GM19023 (cell line): ENCODE data around the gene C9orf152.
"Not testable (repeated sequence)": the region's sequence is repeated elsewhere in the genome, so short reads cannot be mapped to it uniquely, and the experiment has no call there.

Experiments used
- ATAC-seq: cut with Tn5 transposase; IDR thresholded peaks from one replicate; pipeline ENCODE4 v1.9.1; 2021; ENCODE audit warnings: mild to moderate bottlenecking, moderate library complexity; ENCODE audit not compliant: unreplicated experiment

Gene C9orf152, protein sequence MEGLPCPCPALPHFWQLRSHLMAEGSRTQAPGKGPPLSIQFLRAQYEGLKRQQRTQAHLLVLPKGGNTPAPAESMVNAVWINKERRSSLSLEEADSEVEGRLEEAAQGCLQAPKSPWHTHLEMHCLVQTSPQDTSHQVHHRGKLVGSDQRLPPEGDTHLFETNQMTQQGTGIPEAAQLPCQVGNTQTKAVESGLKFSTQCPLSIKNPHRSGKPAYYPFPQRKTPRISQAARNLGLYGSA

DNA sequence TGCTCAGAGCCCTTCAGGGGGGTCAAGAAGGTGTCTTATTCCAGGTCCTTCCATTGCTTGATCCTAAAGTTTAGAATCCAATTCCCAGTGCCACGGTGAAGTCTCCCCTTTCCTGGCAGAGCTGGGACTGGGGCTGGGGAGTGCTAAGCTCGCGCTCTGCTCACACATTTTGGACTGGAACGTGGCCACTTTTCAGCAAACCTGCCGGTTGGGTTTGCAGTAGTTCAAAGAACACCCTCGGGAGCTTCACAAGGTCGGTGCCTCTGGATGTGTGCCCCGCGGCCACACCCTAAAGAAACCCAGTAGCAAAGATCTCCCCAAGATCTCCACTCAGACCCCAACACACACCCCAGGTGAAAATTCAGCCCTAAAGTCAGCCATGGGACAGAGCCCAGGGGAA, at the start of gene C9orf152:
Gene C9orf152 (minus strand): TSS at position 129 of the 400 bp plus-strand sequence. CDS start 580 bp downstream, outside the sequence.
- ATAC-seq, result no peak

GRCh38 chr9:110257097-110257841, 49.3 kb upstream of the C9orf152 start:
- peak; percentile 3 for ATAC-seq

DNA sequence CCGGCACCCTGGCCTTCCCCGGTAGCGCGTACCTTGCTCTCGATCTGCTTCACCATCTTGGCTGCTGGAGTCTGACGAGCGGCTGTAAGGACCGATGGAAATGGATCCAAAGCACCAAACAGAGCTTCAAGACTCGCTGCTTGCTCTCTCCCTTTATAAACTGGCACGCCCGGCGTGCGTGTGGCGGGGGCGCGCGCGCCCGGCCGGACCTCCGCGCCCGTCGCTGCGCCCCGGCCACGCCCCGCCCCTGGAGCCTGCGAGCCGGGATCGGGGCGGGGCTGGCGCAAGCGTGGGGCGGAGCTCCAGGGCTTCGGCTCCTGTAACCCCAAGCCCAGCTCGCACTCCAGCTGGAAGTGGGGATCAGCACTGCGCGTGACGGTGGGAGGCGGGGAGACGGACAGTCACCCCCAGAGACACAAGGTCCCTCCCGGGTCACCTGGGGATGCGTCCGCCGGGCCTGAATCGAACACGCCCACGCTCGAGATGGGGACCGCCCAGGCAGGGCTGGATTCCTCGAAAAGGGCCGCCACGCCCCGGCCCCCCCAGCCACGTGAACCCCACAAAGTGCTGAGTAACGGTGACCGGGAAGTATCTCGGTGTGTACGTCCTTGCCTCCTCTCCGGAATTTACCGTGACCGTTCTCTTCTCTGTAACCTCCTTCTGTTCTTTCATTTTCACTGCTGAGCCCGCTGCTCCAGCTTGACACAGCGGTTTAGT, 48.6 kb upstream of the C9orf152 start, which contains the start of gene TXN:
Gene TXN (minus strand): TSS at position 128 of the 717 bp plus-strand sequence. CDS start 72 bp downstream, at position 56.
- ATAC-seq, result peak; percentile 67

GRCh38 chr9:110255463-110256379, 47.8 kb upstream of the C9orf152 start:
- ATAC-seq, result peak; percentile 17

DNA sequence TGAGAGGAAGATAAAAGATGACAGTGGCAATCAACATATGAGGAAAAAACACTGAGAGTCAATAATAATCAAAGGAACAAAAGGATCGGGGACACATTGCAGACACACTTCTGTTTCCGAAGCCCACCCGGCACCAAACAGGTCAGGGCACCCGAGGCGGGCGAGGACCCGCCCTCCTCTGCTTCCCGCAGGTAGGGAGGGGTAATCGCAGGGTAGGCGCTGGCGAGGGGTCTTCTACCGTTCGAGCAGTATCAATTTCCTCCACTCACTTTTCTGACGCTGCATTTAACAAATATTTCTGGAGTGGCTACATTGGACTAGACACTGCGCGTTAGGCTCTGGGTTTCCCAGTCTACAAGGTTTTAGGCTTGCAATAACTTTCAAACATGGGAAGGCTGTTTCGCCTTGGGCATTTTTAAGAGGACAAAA, 47.1 kb upstream of the C9orf152 start:
- ATAC-seq, result no peak

DNA sequence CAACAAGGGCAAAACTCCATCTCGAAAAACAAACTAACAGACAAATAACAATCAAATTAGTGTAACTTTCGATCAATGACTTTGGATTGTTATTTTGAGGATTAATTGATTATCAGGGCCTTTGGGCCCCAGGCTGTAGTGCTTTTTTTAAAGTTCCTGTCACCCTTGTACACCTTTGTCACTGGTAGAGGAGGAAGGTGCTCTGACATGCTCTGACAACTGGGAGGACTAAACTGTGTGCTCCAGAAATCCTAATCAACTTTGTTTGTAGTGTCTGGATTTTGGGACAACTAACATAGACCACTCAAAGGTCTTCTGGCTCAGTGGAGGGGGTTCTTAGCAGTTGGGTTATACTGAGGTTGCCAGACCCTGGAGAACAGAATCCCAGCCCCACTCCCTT, 46.5 kb upstream of the C9orf152 start:
- ATAC-seq, result no peak

DNA sequence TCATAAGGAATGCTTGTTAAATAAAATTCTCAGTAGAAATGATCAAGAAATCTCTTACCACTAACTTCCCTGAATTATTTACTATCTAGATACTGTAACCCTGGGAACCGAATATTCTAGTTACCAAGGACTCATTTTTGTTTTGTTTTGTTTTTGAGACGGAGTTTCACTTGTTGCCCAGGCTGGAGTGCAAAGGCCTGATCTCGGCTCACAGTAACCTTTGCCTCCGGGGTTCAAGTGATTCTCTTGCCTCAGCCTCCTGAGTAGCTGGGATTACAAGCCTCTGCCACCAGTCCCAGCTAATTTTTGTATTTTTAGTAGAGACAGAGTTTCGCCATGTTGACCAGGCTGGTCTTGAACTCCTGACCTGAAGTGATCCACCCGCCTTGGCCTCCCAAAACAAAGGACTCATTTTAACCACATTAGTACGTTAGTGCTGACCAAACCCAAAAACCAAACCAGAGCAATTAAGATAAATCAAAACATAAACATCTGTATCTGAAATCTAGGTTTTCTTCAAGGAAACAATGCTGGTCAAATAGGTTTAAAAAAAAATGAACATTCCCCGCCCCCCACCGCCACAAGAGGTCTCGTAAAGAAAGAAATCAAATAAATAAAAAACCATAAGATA, 44.7 kb upstream of the C9orf152 start:
- ATAC-seq, result no peak

DNA sequence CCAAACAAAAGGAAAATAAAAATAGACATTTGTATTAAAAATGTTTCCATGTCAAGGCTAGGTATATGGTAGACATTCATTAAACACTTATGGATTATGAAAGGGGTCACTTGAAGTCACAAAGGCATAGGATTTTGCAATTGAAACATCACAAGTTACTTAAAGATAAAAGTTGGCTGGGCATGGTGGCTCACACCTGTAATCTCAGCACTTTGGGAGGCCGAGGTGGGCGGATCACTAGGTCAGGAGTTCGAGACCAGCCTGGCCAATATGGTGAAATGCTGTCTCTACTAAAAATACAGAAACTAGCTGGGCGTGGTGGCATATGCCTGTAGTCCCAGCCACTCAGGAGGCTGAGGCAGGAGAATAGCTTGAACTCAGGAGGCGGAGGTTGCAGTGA, 43.8 kb upstream of the C9orf152 start:
- not testable (repeated sequence) for ATAC-seq

DNA sequence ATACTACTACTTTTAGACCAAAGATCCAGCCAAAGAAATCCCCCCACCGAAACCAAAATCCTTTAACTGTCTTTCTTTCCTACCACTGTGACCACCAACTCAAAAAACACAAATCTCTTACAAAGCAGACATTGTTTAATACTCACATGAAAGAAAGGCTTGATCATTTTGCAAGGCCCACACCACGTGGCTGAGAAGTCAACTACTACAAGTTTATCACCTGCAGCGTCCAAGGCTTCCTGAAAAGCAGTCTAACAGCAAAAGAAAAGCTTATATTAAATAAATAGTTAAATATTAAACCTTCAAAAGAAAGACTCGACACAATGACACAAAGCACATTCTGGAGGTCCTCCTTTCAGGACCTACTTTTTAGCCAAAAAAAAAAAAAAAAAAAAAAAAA, 43.3 kb upstream of the C9orf152 start:
- no peak for ATAC-seq

GRCh38 chr9:110249603-110250002, 41.6 kb upstream of the C9orf152 start:
- ATAC-seq, result no peak

- ATAC-seq, result no peak
Observed at GRCh38 chr9:110248361-110248760, 40.4 kb upstream of the C9orf152 start.

- no peak for ATAC-seq
Observed at GRCh38 chr9:110246214-110246613, 38.3 kb upstream of the C9orf152 start.

DNA sequence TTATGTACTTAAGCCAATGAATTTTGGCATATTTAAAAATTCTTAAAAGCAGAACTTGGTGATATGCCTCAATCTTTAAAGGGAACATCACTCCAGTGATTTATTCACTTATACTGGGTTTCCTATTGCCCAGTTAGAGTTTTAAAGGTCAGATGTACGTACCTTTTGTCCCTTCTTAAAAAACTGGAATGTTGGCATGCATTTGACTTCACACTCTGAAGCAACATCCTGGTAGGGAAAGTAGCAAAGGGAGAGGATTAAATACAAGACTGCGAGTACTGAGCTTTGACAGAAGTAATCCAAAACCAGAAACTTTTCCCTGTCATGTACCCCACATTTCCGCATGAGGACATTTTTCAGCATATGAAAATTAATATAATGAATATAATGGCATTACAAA, 36.7 kb upstream of the C9orf152 start:
- no peak for ATAC-seq

DNA sequence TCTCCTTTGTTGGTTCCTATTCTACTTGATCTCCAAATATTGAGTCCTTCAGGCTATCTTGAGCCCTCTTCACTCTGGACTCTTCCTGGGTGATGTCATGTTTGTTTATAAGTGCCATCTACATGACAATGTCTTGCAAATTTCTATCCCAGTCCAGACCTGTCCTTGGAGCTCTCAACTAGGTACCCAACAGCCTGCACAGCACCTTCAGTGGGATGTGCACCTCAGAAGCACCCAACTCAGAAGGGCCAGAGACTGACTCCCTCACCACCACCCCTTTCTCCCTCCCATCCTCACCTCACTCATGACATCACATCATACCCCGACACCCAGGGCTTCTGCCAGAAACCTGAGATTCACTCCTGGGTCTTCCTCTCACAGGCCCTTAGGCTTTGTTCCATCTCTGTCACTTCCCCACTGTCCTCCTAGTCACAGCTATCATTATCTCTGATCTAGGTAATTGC, 33.9 kb upstream of the C9orf152 start:
- ATAC-seq, result no peak

GRCh38 chr9:110241260-110241857, 33.4 kb upstream of the C9orf152 start:
- ATAC-seq, result no peak

- ATAC-seq, result no peak
Observed at GRCh38 chr9:110240198-110240597, 32.2 kb upstream of the C9orf152 start.

GRCh38 chr9:110228321-110228720, 20.4 kb upstream of the C9orf152 start:
- no peak for ATAC-seq

GRCh38 chr9:110224583-110224982, 16.6 kb upstream of the C9orf152 start:
- ATAC-seq, result no peak

DNA sequence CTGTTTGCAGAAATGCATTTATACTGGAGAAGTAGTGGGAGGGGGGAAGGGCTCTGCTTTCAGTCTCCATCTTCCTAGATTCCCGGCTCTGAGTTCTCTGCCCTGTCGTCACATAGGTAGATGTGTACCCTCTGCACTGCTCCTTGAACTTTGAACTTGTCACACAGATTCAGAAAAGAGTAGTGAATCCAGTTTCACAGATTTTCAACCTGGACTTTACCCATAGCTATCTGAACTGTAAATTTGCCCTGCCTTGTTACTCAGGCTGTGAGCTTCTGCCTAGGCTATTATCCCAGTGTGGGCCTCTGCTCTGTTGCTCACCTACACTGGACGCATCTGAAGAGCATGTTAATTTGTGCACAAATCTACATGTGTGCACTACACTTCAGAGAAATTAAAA, 12.8 kb upstream of the C9orf152 start:
- no peak for ATAC-seq
